B cell (primary cell): ENCODE data around the gene SEPTIN2. TPM values are rescaled to one million over a fixed set of nuclear protein-coding genes. Genes with fewer than 3 reads are reported as not detected.

Experiments
- ATAC-seq: fragments of 200-7000 bp; cut with Tn5 transposase; one replicate; pipeline ENCODE4 v1.10.0; 2021; ENCODE audit warnings: low read depth, mild to moderate bottlenecking, moderate number of reproducible peaks, moderate library complexity
- CTCF ChIA-PET: fragments of 350-600 bp; sonication (Branson Sonifier 250); formaldehyde crosslinking; loops from one replicate; lab custom pipeline; 2021; ENCODE audit warnings: antibody characterized with exemption, inconsistent platforms; lab: Charles Lee
- POLR2A ChIA-PET: fragments of 350-600 bp; sonication (Branson Sonifier 250); formaldehyde crosslinking; loops from one replicate; lab custom pipeline; 2021; ENCODE audit warnings: antibody characterized with exemption; lab: Charles Lee
- DNase-seq: peaks from one replicate; pipeline ENCODE4 v3.0.0; 2013
- H2AFZ ChIP-seq: 2 replicates; pipeline ENCODE4 v1.6.1; 2012; ENCODE audit warnings: mild to moderate bottlenecking, low read depth, low read length; ENCODE audit not compliant: insufficient read depth, poor library complexity, severe bottlenecking
- H3K27ac ChIP-seq, 2 donors: 1 replicate in 1 of 2; 2 replicates in 1 of 2; pipeline ENCODE4 v1.5.1; 2012 to 2013; ENCODE audit warnings: low read length in 2 of 2, mild to moderate bottlenecking in 2 of 2, moderate library complexity in 1 of 2
- H3K27me3 ChIP-seq, 4 experiments: fragments of 200-600 bp in 1 of 4; sonication (generic) in 1 of 4; replicated peaks in 1 of 4; 1 replicate in 2 of 4; 2 replicates in 2 of 4; pipeline versions ENCODE4 v1.6.1 to v1.7.0; 2013 to 2016; ENCODE audit warnings: low read length in 3 of 4, mild to moderate bottlenecking in 2 of 4, mixed read lengths in 1 of 4, moderate library complexity in 1 of 4; ENCODE audit not compliant: insufficient read depth in 4 of 4, control insufficient read depth in 3 of 4; ENCODE audit errors: control extremely low read depth in 1 of 4
- H3K36me3 ChIP-seq, 2 experiments: replicated peaks in 1 of 2; 1 replicate in 1 of 2; 2 replicates in 1 of 2; pipeline versions ENCODE4 v1.6.1 to v1.7.1; 2013; ENCODE audit warnings: low read length in 1 of 2; ENCODE audit not compliant: insufficient read depth in 2 of 2, control insufficient read depth in 1 of 2; ENCODE audit errors: control extremely low read depth in 1 of 2, extremely low read depth in 1 of 2
- H3K4me1 ChIP-seq, 2 donors: fragments of 200-600 bp in 1 of 2; sonication (generic) in 1 of 2; 1 replicate in 1 of 2; 2 replicates in 1 of 2; pipeline versions ENCODE4 v1.5.1 to v1.6.1; 2013 to 2017; ENCODE audit warnings: low read length in 2 of 2; ENCODE audit not compliant: control insufficient read depth in 2 of 2, insufficient read depth in 2 of 2
- H3K4me2 ChIP-seq: replicated peaks from 2 replicates; pipeline ENCODE3; 2012; ENCODE audit warnings: mild to moderate bottlenecking, low read depth, low read length; ENCODE audit not compliant: poor library complexity, severe bottlenecking
- H3K4me3 ChIP-seq, 5 experiments: fragments of 200-600 bp in 1 of 5; sonication (generic) in 1 of 5; 1 replicate in 3 of 5; 2 replicates in 2 of 5; pipeline versions ENCODE4 v1.5.1 to v1.7.0; 2011 to 2016; ENCODE audit warnings: low read length in 4 of 5, mild to moderate bottlenecking in 4 of 5, low read depth in 2 of 5, control low read depth in 1 of 5, moderate library complexity in 1 of 5; ENCODE audit not compliant: insufficient read depth in 1 of 5; ENCODE audit errors: control extremely low read depth in 1 of 5, extremely low read depth in 1 of 5
- H3K79me2 ChIP-seq: fragments of 200-600 bp; sonication (generic); one replicate; pipeline ENCODE4 v1.6.0; 2016; ENCODE audit warnings: low read length; ENCODE audit not compliant: control insufficient read depth, insufficient read depth
- H3K9ac ChIP-seq: fragments of 200-600 bp; sonication (generic); 2 replicates; pipeline ENCODE4 v1.6.1; 2017; ENCODE audit warnings: mild to moderate bottlenecking, low read length, moderate library complexity
- H3K9me3 ChIP-seq, 3 donors: one replicate each; pipeline versions ENCODE4 v1.6.1 to v1.7.1; 2013; ENCODE audit warnings: low read length in 2 of 3; ENCODE audit not compliant: control insufficient read depth in 2 of 3, insufficient read depth in 1 of 3; ENCODE audit errors: control extremely low read depth in 1 of 3
- H4K20me1 ChIP-seq: 2 replicates; pipeline ENCODE4 v1.6.0; 2012; ENCODE audit warnings: mild to moderate bottlenecking, low read length; ENCODE audit not compliant: insufficient read depth, control insufficient read depth, poor library complexity, severe bottlenecking
- H3K27ac Mint-ChIP-seq: one replicate; pipeline ENCODE4 v1.8.0; 2021; ENCODE audit warnings: mixed read lengths
- H3K27me3 Mint-ChIP-seq: one replicate; pipeline ENCODE4 v1.8.0; 2021; ENCODE audit warnings: mixed read lengths
- H3K4me1 Mint-ChIP-seq: one replicate; pipeline ENCODE4 v1.8.0; 2021; ENCODE audit warnings: mixed read lengths
- H3K4me3 Mint-ChIP-seq: one replicate; pipeline ENCODE4 v1.8.0; 2021; ENCODE audit warnings: mixed read lengths
- H3K9me3 Mint-ChIP-seq: one replicate; pipeline ENCODE4 v1.8.0; 2022; ENCODE audit warnings: mixed read lengths; ENCODE audit not compliant: insufficient read depth
- EZH2 ChIP-seq: IDR thresholded peaks from 2 replicates; pipeline ENCODE4 v1.6.1; 2012; ENCODE audit warnings: borderline replicate concordance, low read depth, mild to moderate bottlenecking, moderate library complexity, low read length; ENCODE audit not compliant: insufficient read depth, poor library complexity, severe bottlenecking
- WGBS: methylation state at CpG from one replicate; pipeline ENCODE4 v1.1.5; 2013; ENCODE audit warnings: missing lambda C conversion rate; ENCODE audit not compliant: insufficient coverage; 5-methylcytosine and 5-hydroxymethylcytosine counted together
- intact Hi-C: fragments of 100-400 bp; cut with micrococcal nuclease; formaldehyde crosslinking; loops from one replicate; pipeline ENCODE4 v1.10.0; 2022
- polyA plus RNA-seq: library from polyadenylated mRNA; depleted of rRNA; stranded (reverse); fragments of >200 nt; gene quantifications from 2 replicates; pipeline ENCODE4 v1.2.3, GENCODE V29; 2012
- total RNA-seq, 2 donors: library from RNA; stranded (reverse); fragments of 120-200 nt in 1 of 2; gene quantifications; 1 replicate in 1 of 2; 2 replicates in 1 of 2; pipeline versions ENCODE4 v1.2.3 to v1.2.4, GENCODE V29; 2013 to 2022
- TF ChIP-seq, protein P1 (sequence below): fragments of 200-600 bp; IDR thresholded peaks from one replicate; pipeline ENCODE4 v1.8.0; 2022; ENCODE audit warnings: antibody characterized with exemption, mild to moderate bottlenecking

Gene SEPTIN2
- total and polyA plus RNA-seq, 2 donors (not counting 1 experiment from before 2014, with no cell fraction given), result 71.8 to 270 TPM

GRCh38 chr2:241321886-241322285 is 6.2 kb downstream of the SEPTIN2 start:
- peaks cover 97% of the 10 kb centered on the region for H3K79me2 ChIP-seq
- H3K9ac ChIP-seq, result no peak overlapping the region
- intact Hi-C loops, result no loop called here
- WGBS, result no CpG with 5 or more reads among the region's 1 CpG
- ChIA-PET CTCF (no interaction called here), POLR2A (no interaction called here)
- H3K27me3 Mint-ChIP-seq, result no peaks in the 10 kb centered on the region
- peaks cover 66% of the 10 kb centered on the region for H4K20me1 ChIP-seq
- no peaks in the 10 kb centered on the region for H3K27me3 ChIP-seq
- H3K27ac Mint-ChIP-seq, result no peak overlapping the region
- TF ChIP-seq, protein P1, sequence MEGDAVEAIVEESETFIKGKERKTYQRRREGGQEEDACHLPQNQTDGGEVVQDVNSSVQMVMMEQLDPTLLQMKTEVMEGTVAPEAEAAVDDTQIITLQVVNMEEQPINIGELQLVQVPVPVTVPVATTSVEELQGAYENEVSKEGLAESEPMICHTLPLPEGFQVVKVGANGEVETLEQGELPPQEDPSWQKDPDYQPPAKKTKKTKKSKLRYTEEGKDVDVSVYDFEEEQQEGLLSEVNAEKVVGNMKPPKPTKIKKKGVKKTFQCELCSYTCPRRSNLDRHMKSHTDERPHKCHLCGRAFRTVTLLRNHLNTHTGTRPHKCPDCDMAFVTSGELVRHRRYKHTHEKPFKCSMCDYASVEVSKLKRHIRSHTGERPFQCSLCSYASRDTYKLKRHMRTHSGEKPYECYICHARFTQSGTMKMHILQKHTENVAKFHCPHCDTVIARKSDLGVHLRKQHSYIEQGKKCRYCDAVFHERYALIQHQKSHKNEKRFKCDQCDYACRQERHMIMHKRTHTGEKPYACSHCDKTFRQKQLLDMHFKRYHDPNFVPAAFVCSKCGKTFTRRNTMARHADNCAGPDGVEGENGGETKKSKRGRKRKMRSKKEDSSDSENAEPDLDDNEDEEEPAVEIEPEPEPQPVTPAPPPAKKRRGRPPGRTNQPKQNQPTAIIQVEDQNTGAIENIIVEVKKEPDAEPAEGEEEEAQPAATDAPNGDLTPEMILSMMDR, result no peak
- TF ChIP-seq EZH2, result no peak
- peaks cover 74% of the 10 kb centered on the region for H3K4me1 Mint-ChIP-seq
- peaks cover 5 to 18% of the 10 kb centered on the region in 2 experiments for H3K36me3 ChIP-seq
- H3K9me3 ChIP-seq, result no peaks in the 10 kb centered on the region
- no peak overlapping the region for H3K4me3 Mint-ChIP-seq
- H3K27ac ChIP-seq, result no peak overlapping the region
- H3K4me3 ChIP-seq, result no peak overlapping the region
- peaks cover 39 to 41% of the 10 kb centered on the region in 2 donors for H3K4me1 ChIP-seq
- DNase-seq (no peak), ATAC-seq (no peak)
- no peak overlapping the region for H2AFZ ChIP-seq
- H3K9me3 Mint-ChIP-seq, result no peaks in the 10 kb centered on the region
- no peak overlapping the region for H3K4me2 ChIP-seq

DNA sequence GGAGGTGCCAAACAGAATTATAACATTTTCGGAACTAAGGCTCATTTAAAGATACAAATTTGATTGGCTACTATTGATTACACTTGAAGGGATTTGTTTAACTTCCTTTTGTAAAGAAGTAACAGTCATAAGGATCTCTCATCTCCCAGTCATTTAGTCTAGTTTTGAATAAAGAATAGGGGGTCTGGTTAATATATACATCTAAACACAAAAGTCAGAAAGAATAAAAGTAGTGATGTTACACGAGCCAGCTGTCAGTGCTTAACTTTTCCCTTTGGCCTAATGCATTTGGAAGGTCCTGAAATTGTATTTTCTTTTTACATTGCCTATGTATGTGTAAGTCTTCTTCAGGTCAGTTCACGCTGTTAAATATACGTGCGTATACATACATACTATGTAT is 8.1 kb downstream of the SEPTIN2 start:
- peaks cover 66% of the 10 kb centered on the region for H4K20me1 ChIP-seq
- intact Hi-C loops, result loop anchor here (1.0 kb wide), 1 partner anchor 7 kb away; no protein-coding TSS in a partner anchor
- ATAC-seq (no peak), DNase-seq (no peak)
- H3K4me2 ChIP-seq, result no peak overlapping the region
- H3K4me1 ChIP-seq, result peaks cover 25 to 27% of the 10 kb centered on the region in 2 donors
- TF ChIP-seq EZH2, result no peak
- TF ChIP-seq, protein P1, result no peak
- H3K9me3 ChIP-seq, result no peaks in the 10 kb centered on the region
- no peak overlapping the region for H3K4me3 ChIP-seq
- no peaks in the 10 kb centered on the region for H3K27me3 ChIP-seq
- H2AFZ ChIP-seq, result no peak overlapping the region
- CTCF ChIA-PET, result interaction anchor here (0.8 to 0.9 kb wide), 2 partner anchors 26 to 66 kb away, joined by 3 read pairs; no protein-coding TSS in a partner anchor
- Mint-ChIP-seq H3K4me3 (peak overlapping the region; percentile 51), H3K4me1 (peaks cover 56% of the 10 kb centered on the region), H3K27me3 (no peaks in the 10 kb centered on the region), H3K9me3 (no peaks in the 10 kb centered on the region), H3K27ac (peak overlapping the region; percentile 44)
- POLR2A ChIA-PET, result interaction anchor here (2.0 kb wide), 1 partner anchor 8 kb away, joined by 8 read pairs; the partner anchor contains the start of genes HDLBP and SEPTIN2
- H3K36me3 ChIP-seq, result peaks cover 6 to 24% of the 10 kb centered on the region in 2 experiments
- no peak overlapping the region for H3K27ac ChIP-seq
- peaks cover 95% of the 10 kb centered on the region for H3K79me2 ChIP-seq
- no CpG with 5 or more reads among the region's 5 CpGs for WGBS
- H3K9ac ChIP-seq, result no peak overlapping the region
